Measurements from ENCODE around the gene FANCC.

Gene FANCC

GRCh38 chr9:95181835-95182234 is 135.7 kb downstream of the FANCC start:
- H3K36me3 ChIP-seq (ENCODE audit: control insufficient read depth in 1 of 2, insufficient read depth in 2 of 2, low read length in 2 of 2), result peaks cover 0 to 7% of the 10 kb centered on the region in 2 donors
- H3K4me3 ChIP-seq (ENCODE audit: low read depth in 1 of 2, low read length in 2 of 2), result no peak overlapping the region
- no peaks in the 10 kb centered on the region for H3K27me3 ChIP-seq (ENCODE audit: control insufficient read depth in 1 of 2, insufficient read depth in 2 of 2, low read length in 2 of 2)
- H3K27ac ChIP-seq (ENCODE audit: low read depth, low read length), result no peak overlapping the region
- no peaks in the 10 kb centered on the region for H3K9me3 ChIP-seq (ENCODE audit: control insufficient read depth in 1 of 2, low read length in 2 of 2)
- no peak overlapping the region for H3K9ac ChIP-seq (ENCODE audit: low read depth in 1 of 2, low read length in 2 of 2)
- no peaks in the 10 kb centered on the region for H3K4me1 ChIP-seq (ENCODE audit: control insufficient read depth in 1 of 2, insufficient read depth in 2 of 2, low read length in 2 of 2)

GRCh38 chr9:95181226-95181818 is 136.2 kb downstream of the FANCC start:
- Histone ChIP-seq H3K27ac (ENCODE audit: low read depth, low read length) (no peak overlapping the region), H3K36me3 (ENCODE audit: control insufficient read depth in 1 of 2, insufficient read depth in 2 of 2, low read length in 2 of 2) (peaks cover 0 to 7% of the 10 kb centered on the region in 2 donors), H3K9ac (ENCODE audit: low read depth in 1 of 2, low read length in 2 of 2) (no peak overlapping the region), H3K4me3 (ENCODE audit: low read depth in 1 of 2, low read length in 2 of 2) (no peak overlapping the region), H3K27me3 (ENCODE audit: control insufficient read depth in 1 of 2, insufficient read depth in 2 of 2, low read length in 2 of 2) (no peaks in the 10 kb centered on the region), H3K4me1 (ENCODE audit: control insufficient read depth in 1 of 2, insufficient read depth in 2 of 2, low read length in 2 of 2) (no peaks in the 10 kb centered on the region), H3K9me3 (ENCODE audit: control insufficient read depth in 1 of 2, low read length in 2 of 2) (no peaks in the 10 kb centered on the region)

GRCh38 chr9:95177617-95178016 is 139.9 kb downstream of the FANCC start:
- H3K4me3 ChIP-seq (ENCODE audit: low read depth in 1 of 2, low read length in 2 of 2), result no peak overlapping the region
- no peaks in the 10 kb centered on the region for H3K9me3 ChIP-seq (ENCODE audit: control insufficient read depth in 1 of 2, low read length in 2 of 2)
- no peak overlapping the region for H3K9ac ChIP-seq (ENCODE audit: low read depth in 1 of 2, low read length in 2 of 2)
- no peaks in the 10 kb centered on the region for H3K27me3 ChIP-seq (ENCODE audit: control insufficient read depth in 1 of 2, insufficient read depth in 2 of 2, low read length in 2 of 2)
- H3K36me3 ChIP-seq (ENCODE audit: control insufficient read depth in 1 of 2, insufficient read depth in 2 of 2, low read length in 2 of 2), result peaks cover 0 to 6% of the 10 kb centered on the region in 2 donors
- H3K4me1 ChIP-seq (ENCODE audit: control insufficient read depth in 1 of 2, insufficient read depth in 2 of 2, low read length in 2 of 2), result no peaks in the 10 kb centered on the region
- H3K27ac ChIP-seq (ENCODE audit: low read depth, low read length), result no peak overlapping the region

- Histone ChIP-seq H3K36me3 (ENCODE audit: control insufficient read depth in 1 of 2, insufficient read depth in 2 of 2, low read length in 2 of 2) (peaks cover 0 to 2% of the 10 kb centered on the region in 2 donors), H3K4me3 (ENCODE audit: low read depth in 1 of 2, low read length in 2 of 2) (no peak overlapping the region), H3K4me1 (ENCODE audit: control insufficient read depth in 1 of 2, insufficient read depth in 2 of 2, low read length in 2 of 2) (no peaks in the 10 kb centered on the region), H3K9ac (ENCODE audit: low read depth in 1 of 2, low read length in 2 of 2) (no peak overlapping the region), H3K9me3 (ENCODE audit: control insufficient read depth in 1 of 2, low read length in 2 of 2) (no peaks in the 10 kb centered on the region), H3K27ac (ENCODE audit: low read depth, low read length) (no peak overlapping the region), H3K27me3 (ENCODE audit: control insufficient read depth in 1 of 2, insufficient read depth in 2 of 2, low read length in 2 of 2) (no peaks in the 10 kb centered on the region)
Observed at GRCh38 chr9:95176755-95177319, 140.7 kb downstream of the FANCC start.

GRCh38 chr9:95175523-95175922 is 142.0 kb downstream of the FANCC start:
- H3K27ac ChIP-seq (ENCODE audit: low read depth, low read length), result no peak overlapping the region
- no peak overlapping the region for H3K4me3 ChIP-seq (ENCODE audit: low read depth in 1 of 2, low read length in 2 of 2)

GRCh38 chr9:95174038-95174437 is 143.5 kb downstream of the FANCC start:
- Histone ChIP-seq H3K9me3 (ENCODE audit: control insufficient read depth in 1 of 2, low read length in 2 of 2) (no peaks in the 10 kb centered on the region), H3K9ac (ENCODE audit: low read depth in 1 of 2, low read length in 2 of 2) (no peak overlapping the region), H3K27ac (ENCODE audit: low read depth, low read length) (no peak overlapping the region), H3K27me3 (ENCODE audit: control insufficient read depth in 1 of 2, insufficient read depth in 2 of 2, low read length in 2 of 2) (no peaks in the 10 kb centered on the region), H3K4me3 (ENCODE audit: low read depth in 1 of 2, low read length in 2 of 2) (no peak overlapping the region), H3K4me1 (ENCODE audit: control insufficient read depth in 1 of 2, insufficient read depth in 2 of 2, low read length in 2 of 2) (no peaks in the 10 kb centered on the region), H3K36me3 (ENCODE audit: control insufficient read depth in 1 of 2, insufficient read depth in 2 of 2, low read length in 2 of 2) (peaks cover 0 to 5% of the 10 kb centered on the region in 2 donors)

More at GRCh38 chr9:95175523-95175922, 142.0 kb downstream of the FANCC start:
- H3K27me3 ChIP-seq (ENCODE audit: control insufficient read depth in 1 of 2, insufficient read depth in 2 of 2, low read length in 2 of 2), result no peaks in the 10 kb centered on the region
- H3K4me1 ChIP-seq (ENCODE audit: control insufficient read depth in 1 of 2, insufficient read depth in 2 of 2, low read length in 2 of 2), result no peaks in the 10 kb centered on the region
- no peak overlapping the region for H3K9ac ChIP-seq (ENCODE audit: low read depth in 1 of 2, low read length in 2 of 2)
- H3K36me3 ChIP-seq (ENCODE audit: control insufficient read depth in 1 of 2, insufficient read depth in 2 of 2, low read length in 2 of 2), result peaks cover 0 to 5% of the 10 kb centered on the region in 2 donors
- no peaks in the 10 kb centered on the region for H3K9me3 ChIP-seq (ENCODE audit: control insufficient read depth in 1 of 2, low read length in 2 of 2)

GRCh38 chr9:95171596-95171995 is 145.9 kb downstream of the FANCC start:
- H3K4me3 ChIP-seq (ENCODE audit: low read depth in 1 of 2, low read length in 2 of 2), result no peak overlapping the region
- H3K36me3 ChIP-seq (ENCODE audit: control insufficient read depth in 1 of 2, insufficient read depth in 2 of 2, low read length in 2 of 2), result peaks cover 0 to 5% of the 10 kb centered on the region in 2 donors
- no peak overlapping the region for H3K9ac ChIP-seq (ENCODE audit: low read depth in 1 of 2, low read length in 2 of 2)
- no peaks in the 10 kb centered on the region for H3K9me3 ChIP-seq (ENCODE audit: control insufficient read depth in 1 of 2, low read length in 2 of 2)
- no peak overlapping the region for H3K27ac ChIP-seq (ENCODE audit: low read depth, low read length)
- H3K27me3 ChIP-seq (ENCODE audit: control insufficient read depth in 1 of 2, insufficient read depth in 2 of 2, low read length in 2 of 2), result no peaks in the 10 kb centered on the region
- H3K4me1 ChIP-seq (ENCODE audit: control insufficient read depth in 1 of 2, insufficient read depth in 2 of 2, low read length in 2 of 2), result no peaks in the 10 kb centered on the region

GRCh38 chr9:95171001-95171400 is 146.5 kb downstream of the FANCC start:
- peaks cover 0 to 5% of the 10 kb centered on the region in 2 donors for H3K36me3 ChIP-seq (ENCODE audit: control insufficient read depth in 1 of 2, insufficient read depth in 2 of 2, low read length in 2 of 2)
- H3K4me1 ChIP-seq (ENCODE audit: control insufficient read depth in 1 of 2, insufficient read depth in 2 of 2, low read length in 2 of 2), result no peaks in the 10 kb centered on the region
- H3K4me3 ChIP-seq (ENCODE audit: low read depth in 1 of 2, low read length in 2 of 2), result no peak overlapping the region
- no peaks in the 10 kb centered on the region for H3K9me3 ChIP-seq (ENCODE audit: control insufficient read depth in 1 of 2, low read length in 2 of 2)
- H3K9ac ChIP-seq (ENCODE audit: low read depth in 1 of 2, low read length in 2 of 2), result no peak overlapping the region
- H3K27me3 ChIP-seq (ENCODE audit: control insufficient read depth in 1 of 2, insufficient read depth in 2 of 2, low read length in 2 of 2), result no peaks in the 10 kb centered on the region
- H3K27ac ChIP-seq (ENCODE audit: low read depth, low read length), result no peak overlapping the region

GRCh38 chr9:95167998-95168397 is 149.5 kb downstream of the FANCC start:
- Histone ChIP-seq H3K9ac (ENCODE audit: low read depth in 1 of 2, low read length in 2 of 2) (no peak overlapping the region), H3K27ac (ENCODE audit: low read depth, low read length) (no peak overlapping the region), H3K36me3 (ENCODE audit: control insufficient read depth in 1 of 2, insufficient read depth in 2 of 2, low read length in 2 of 2) (peaks cover 0 to 3% of the 10 kb centered on the region in 2 donors), H3K4me1 (ENCODE audit: control insufficient read depth in 1 of 2, insufficient read depth in 2 of 2, low read length in 2 of 2) (no peaks in the 10 kb centered on the region), H3K9me3 (ENCODE audit: control insufficient read depth in 1 of 2, low read length in 2 of 2) (peaks cover 0 to 4% of the 10 kb centered on the region in 2 donors), H3K4me3 (ENCODE audit: low read depth in 1 of 2, low read length in 2 of 2) (no peak overlapping the region), H3K27me3 (ENCODE audit: control insufficient read depth in 1 of 2, insufficient read depth in 2 of 2, low read length in 2 of 2) (no peaks in the 10 kb centered on the region)

- H3K4me3 ChIP-seq (ENCODE audit: low read depth in 1 of 2, low read length in 2 of 2), result no peak overlapping the region
- H3K36me3 ChIP-seq (ENCODE audit: control insufficient read depth in 1 of 2, insufficient read depth in 2 of 2, low read length in 2 of 2), result no peaks in the 10 kb centered on the region
- H3K9me3 ChIP-seq (ENCODE audit: control insufficient read depth in 1 of 2, low read length in 2 of 2), result peaks cover 0 to 4% of the 10 kb centered on the region in 2 donors
- no peaks in the 10 kb centered on the region for H3K27me3 ChIP-seq (ENCODE audit: control insufficient read depth in 1 of 2, insufficient read depth in 2 of 2, low read length in 2 of 2)
- no peaks in the 10 kb centered on the region for H3K4me1 ChIP-seq (ENCODE audit: control insufficient read depth in 1 of 2, insufficient read depth in 2 of 2, low read length in 2 of 2)
- H3K9ac ChIP-seq (ENCODE audit: low read depth in 1 of 2, low read length in 2 of 2), result no peak overlapping the region
- H3K27ac ChIP-seq (ENCODE audit: low read depth, low read length), result no peak overlapping the region
Observed at GRCh38 chr9:95165004-95165403, 152.5 kb downstream of the FANCC start.

Measured in duodenal mucosa (tissue), 2 donors.